Left lung (tissue), 10 donors: ENCODE results near the gene GRAMD2B. TPM values are rescaled to one million over a fixed set of nuclear protein-coding genes. Genes with fewer than 3 reads are reported as not detected.

Experiments used
- ATAC-seq: fragments of 200-7000 bp; cut with Tn5 transposase; one replicate; pipeline ENCODE4 v1.9.1; 2020; ENCODE audit warnings: moderate library complexity
- DNase-seq, 4 donors: peaks; one replicate each; pipeline ENCODE4 v3.0.0-alpha.2; 2013 to 2020
- H3K27ac ChIP-seq, 2 donors: fragments of 200-600 bp; sonication (generic) in 1 of 2; one replicate each; pipeline versions ENCODE4 v1.5.0 to v1.8.0; 2020 to 2021
- H3K27me3 ChIP-seq, 2 donors: fragments of 200-600 bp; sonication (generic) in 1 of 2; one replicate each; pipeline versions ENCODE4 v1.5.0 to v1.8.0; 2020 to 2021
- H3K36me3 ChIP-seq, 2 donors: fragments of 200-600 bp; sonication (generic) in 1 of 2; one replicate each; pipeline versions ENCODE4 v1.5.0 to v1.8.0; 2020 to 2021
- H3K4me1 ChIP-seq, 2 donors: fragments of 200-600 bp; one replicate each; pipeline ENCODE4 v1.8.0; 2021
- H3K4me3 ChIP-seq, 2 donors: fragments of 200-600 bp; sonication (generic) in 1 of 2; one replicate each; pipeline versions ENCODE4 v1.5.0 to v1.8.0; 2020 to 2021; ENCODE audit warnings: mild to moderate bottlenecking in 1 of 2
- H3K9me3 ChIP-seq, 2 donors: fragments of 200-600 bp; sonication (generic) in 1 of 2; one replicate each; pipeline versions ENCODE4 v1.5.0 to v1.8.0; 2020 to 2021
- intact Hi-C, 2 donors: fragments of 100-400 bp; cut with DNase I; formaldehyde crosslinking; loops; one replicate each; pipeline versions ENCODE4 v1.11.2 to v1.14.2; 2022
- polyA plus RNA-seq, 6 donors: library from polyadenylated mRNA; unstranded; fragments of 120-200 nt; gene quantifications; one replicate each; pipeline ENCODE4 v1.2.1, GENCODE V29; 2013; ENCODE audit not compliant: insufficient read length in 6 of 6
- total RNA-seq, 2 donors: library from RNA; stranded (reverse); fragmentation: NEBNext Ultra II Directional; extraction: Animal tissue kit (Norgen Biotek cat#: 25700); gene quantifications; one replicate each; pipeline ENCODE4 v1.2.1, GENCODE V29; 2021
- TF ChIP-seq, protein P1 (sequence below), 2 donors: fragments of 200-600 bp; sonication (generic) in 1 of 2; IDR thresholded peaks; one replicate each; pipeline versions ENCODE4 v1.5.0 to v1.8.0; 2021; ENCODE audit warnings: antibody characterized with exemption in 2 of 2
- donor health status: DM: no; HTN: yes; CAD: no.
- donor health status: DM: no; HTN: no; CAD: no.

GRAMD2B gene
- total and polyA plus RNA-seq, 8 donors: 9.8 to 19.2 (median 11.6) TPM

DNA sequence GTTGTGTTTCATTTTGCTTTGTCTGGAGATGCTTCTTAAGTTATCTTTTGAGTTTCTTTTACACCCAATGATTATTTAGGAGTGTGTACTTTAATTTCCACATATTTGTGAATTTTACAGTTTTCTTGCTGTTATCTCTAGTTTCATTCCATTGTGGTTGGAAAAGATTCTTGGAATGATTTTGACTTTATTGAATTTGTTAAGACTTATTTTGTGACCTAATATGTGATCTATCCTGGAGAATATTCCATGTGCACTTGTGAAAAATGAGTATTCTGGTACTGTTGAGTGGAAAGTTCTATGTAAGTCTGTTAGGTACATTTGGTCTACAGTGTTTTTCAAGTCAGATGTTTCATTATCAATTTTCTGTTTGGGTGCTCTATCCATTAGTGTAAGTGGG lies 24.4 kb upstream of the GRAMD2B start:
- Histone ChIP-seq H3K27ac (no peak overlapping the region), H3K9me3 (peaks cover 8 to 25% of the 10 kb centered on the region in 2 donors), H3K36me3 (no peaks in the 10 kb centered on the region), H3K4me1 (no peaks in the 10 kb centered on the region), H3K4me3 (no peak overlapping the region), H3K27me3 (no peaks in the 10 kb centered on the region)
- intact Hi-C loops: no loop called here
- TF ChIP-seq, protein P1, sequence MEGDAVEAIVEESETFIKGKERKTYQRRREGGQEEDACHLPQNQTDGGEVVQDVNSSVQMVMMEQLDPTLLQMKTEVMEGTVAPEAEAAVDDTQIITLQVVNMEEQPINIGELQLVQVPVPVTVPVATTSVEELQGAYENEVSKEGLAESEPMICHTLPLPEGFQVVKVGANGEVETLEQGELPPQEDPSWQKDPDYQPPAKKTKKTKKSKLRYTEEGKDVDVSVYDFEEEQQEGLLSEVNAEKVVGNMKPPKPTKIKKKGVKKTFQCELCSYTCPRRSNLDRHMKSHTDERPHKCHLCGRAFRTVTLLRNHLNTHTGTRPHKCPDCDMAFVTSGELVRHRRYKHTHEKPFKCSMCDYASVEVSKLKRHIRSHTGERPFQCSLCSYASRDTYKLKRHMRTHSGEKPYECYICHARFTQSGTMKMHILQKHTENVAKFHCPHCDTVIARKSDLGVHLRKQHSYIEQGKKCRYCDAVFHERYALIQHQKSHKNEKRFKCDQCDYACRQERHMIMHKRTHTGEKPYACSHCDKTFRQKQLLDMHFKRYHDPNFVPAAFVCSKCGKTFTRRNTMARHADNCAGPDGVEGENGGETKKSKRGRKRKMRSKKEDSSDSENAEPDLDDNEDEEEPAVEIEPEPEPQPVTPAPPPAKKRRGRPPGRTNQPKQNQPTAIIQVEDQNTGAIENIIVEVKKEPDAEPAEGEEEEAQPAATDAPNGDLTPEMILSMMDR (IDR thresholded peaks at IDR 0.05): no peak
- ATAC-seq: no peak
- DNase-seq: no peak

DNA sequence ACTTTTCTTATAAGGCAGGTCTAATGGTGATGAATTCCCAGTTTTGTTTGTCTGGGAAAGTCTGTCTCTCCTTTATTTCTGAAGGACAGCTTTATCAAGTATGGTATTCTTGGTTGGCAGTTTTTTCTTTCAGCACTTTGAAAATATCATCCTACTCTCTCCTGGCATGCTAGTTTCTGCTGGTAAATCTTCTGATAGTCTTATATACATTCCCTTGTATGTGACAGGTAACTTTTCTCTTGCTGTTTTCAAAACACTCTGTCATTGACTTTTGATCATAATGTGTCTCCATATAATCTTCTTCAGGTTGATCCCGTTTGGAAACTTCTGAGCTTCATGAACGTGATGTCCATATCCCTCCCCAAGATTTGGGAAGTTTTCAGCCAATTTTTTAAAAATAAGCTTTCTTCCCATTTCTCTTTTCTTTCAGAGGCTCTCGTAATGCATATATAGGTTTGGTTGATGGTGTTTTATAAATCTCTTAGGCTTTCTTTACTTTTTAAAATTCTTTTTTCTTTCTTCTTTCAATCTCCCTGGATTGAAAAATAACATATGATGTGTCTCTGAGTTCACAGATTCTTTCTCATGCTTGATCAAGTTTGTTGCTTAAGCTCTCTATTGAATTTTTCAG lies 22.5 kb upstream of the GRAMD2B start:
- intact Hi-C loops: no loop called here
- TF ChIP-seq, protein P1 (IDR thresholded peaks at IDR 0.05): no peak
- no peaks in the 10 kb centered on the region for H3K36me3 ChIP-seq
- H3K27me3 ChIP-seq: no peaks in the 10 kb centered on the region
- H3K27ac ChIP-seq: no peak overlapping the region
- H3K4me3 ChIP-seq: no peak overlapping the region
- DNase-seq (no peak), ATAC-seq (no peak)
- no peaks in the 10 kb centered on the region for H3K4me1 ChIP-seq
- H3K9me3 ChIP-seq: peaks cover 8 to 25% of the 10 kb centered on the region in 2 donors

DNA sequence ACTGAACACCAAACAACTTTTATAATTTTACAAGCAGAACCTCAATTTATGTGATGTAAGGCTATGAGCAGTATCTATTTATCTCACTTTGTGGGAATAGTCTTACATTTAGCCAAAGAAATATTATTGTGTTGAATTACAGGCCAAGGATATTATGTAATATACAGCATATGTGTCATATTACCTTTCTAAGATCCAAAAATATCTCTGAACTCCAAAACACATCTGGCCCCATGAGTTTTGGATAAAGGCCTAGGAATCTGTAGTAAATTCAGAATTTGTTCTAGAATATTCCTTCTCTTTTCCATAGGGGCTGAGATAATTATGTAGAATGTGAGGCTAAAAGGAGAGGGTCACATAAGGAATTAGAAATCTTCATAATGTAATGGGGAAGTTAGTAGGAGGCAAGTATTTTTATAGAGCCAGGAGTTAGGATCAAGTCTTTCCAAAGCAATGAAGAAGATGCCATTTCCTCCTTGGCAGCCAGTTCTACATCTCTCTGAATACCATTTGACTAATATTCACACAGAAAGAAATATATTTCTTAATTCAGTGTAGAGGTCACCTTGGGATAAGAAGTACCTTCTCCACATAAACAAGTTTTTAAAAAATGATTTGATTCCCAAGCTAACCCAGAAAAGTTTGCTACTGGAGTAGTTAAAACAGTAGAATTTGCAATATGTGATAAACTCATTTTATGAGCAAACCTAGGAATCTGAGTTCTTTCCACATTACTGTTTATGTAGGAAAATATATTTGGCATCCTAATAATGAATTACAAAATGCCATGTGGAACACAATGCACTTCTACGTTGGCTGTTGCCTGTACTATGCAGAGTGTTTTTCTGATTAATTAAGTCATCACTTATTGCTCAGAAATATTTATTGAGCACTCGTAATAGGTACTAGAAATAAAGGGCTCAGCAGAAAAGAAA lies 20.3 kb upstream of the GRAMD2B start:
- Histone ChIP-seq H3K4me3 (no peak overlapping the region), H3K36me3 (no peaks in the 10 kb centered on the region), H3K4me1 (no peaks in the 10 kb centered on the region), H3K9me3 (peaks cover 8 to 25% of the 10 kb centered on the region in 2 donors), H3K27me3 (no peaks in the 10 kb centered on the region), H3K27ac (no peak overlapping the region)
- no peak for ATAC-seq
- intact Hi-C loops: no loop called here
- no peak for DNase-seq
- TF ChIP-seq, protein P1 (IDR thresholded peaks at IDR 0.05): no peak

DNA sequence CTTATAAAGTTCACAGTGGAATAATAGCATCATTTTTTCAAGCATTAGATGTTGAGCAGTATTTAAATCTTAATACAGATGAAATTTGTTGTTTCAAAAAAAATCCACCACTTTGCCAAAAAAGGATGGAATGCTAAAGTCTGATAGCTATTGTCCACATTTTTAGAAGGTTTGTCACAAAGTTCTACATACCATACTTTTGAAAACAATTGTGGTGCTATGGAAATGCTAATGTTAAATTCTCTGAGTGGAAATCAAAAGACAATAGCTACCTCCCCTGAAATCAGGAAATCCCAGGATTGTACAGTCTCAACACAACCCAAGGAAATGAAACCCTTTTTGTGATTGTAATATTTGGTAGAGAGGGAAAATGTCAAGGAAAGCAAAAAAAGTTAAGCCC lies 19.3 kb upstream of the GRAMD2B start:
- H3K4me1 ChIP-seq: no peaks in the 10 kb centered on the region
- TF ChIP-seq, protein P1 (IDR thresholded peaks at IDR 0.05): no peak
- H3K27me3 ChIP-seq: no peaks in the 10 kb centered on the region
- intact Hi-C loops: no loop called here
- H3K9me3 ChIP-seq: peaks cover 8 to 25% of the 10 kb centered on the region in 2 donors
- no peak overlapping the region for H3K4me3 ChIP-seq
- ATAC-seq (no peak), DNase-seq (no peak)
- H3K27ac ChIP-seq: no peak overlapping the region
- H3K36me3 ChIP-seq: no peaks in the 10 kb centered on the region

DNA sequence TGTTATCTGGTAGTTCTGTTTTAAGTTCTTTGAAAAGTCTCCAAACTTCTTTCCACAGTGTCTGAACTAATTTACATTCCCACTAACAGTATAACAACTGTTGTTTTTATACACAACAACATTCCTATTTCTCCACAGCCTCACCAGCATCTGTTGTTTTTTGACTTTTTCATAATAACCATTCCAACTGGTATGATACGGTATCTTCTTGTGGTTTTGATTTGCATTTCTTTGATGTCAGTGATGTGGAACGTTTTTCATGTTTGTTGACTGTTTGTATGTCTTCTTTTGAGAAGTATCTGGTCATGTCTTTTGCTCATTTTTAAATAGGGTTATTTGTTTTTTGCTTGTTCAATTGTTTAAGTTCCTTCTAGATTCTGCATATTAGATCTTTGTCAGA lies 12.6 kb upstream of the GRAMD2B start:
- intact Hi-C loops: no loop called here
- no peak overlapping the region for H3K27ac ChIP-seq
- ATAC-seq (no peak), DNase-seq (no peak)
- H3K27me3 ChIP-seq: no peaks in the 10 kb centered on the region
- H3K9me3 ChIP-seq: no peaks in the 10 kb centered on the region
- H3K4me3 ChIP-seq: no peak overlapping the region
- H3K4me1 ChIP-seq: peaks cover 6 to 9% of the 10 kb centered on the region in 2 donors
- TF ChIP-seq, protein P1 (IDR thresholded peaks at IDR 0.05): no peak
- no peaks in the 10 kb centered on the region for H3K36me3 ChIP-seq
